Measurements from ENCODE around the gene MYL12B.
"Not testable (repeated sequence)": the region's sequence is repeated elsewhere in the genome, so short reads cannot be mapped to it uniquely, and the experiment has no call there.

Gene MYL12B

DNA sequence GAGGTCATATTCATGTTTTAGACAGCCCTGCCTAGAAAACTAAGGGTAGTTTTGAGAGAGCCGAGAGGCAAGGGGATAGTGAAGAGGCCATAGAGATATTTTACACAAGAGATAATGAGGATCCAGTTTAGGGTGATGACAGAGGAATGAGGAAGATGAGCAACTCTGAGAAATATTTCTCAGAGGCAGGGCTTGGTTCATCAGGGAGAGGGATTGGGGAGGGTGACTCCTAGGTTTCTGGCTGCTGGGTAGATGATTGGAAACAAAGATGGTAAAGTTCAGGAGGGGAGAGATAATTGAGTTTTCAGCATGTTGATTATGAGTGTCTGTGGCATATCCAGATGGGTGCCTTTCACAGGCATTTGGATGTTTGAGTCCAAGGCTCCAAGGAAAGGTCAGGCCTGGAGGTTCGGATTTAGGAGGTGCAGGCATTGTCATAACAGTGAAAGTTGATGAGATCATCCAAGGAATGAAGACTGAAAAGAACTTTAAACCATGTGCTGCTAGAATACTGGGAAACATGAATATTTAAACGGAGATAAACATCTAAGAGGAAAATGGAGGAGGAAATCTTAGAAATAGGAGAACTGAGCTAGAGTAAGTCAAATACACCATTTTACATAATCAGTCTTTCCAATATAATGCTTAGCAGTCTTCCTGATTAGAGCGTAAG, 7.4 kb downstream of the MYL12B start:
- DNase-seq (ENCODE audit: low read depth): no peak
- TF ChIP-seq, protein P1, sequence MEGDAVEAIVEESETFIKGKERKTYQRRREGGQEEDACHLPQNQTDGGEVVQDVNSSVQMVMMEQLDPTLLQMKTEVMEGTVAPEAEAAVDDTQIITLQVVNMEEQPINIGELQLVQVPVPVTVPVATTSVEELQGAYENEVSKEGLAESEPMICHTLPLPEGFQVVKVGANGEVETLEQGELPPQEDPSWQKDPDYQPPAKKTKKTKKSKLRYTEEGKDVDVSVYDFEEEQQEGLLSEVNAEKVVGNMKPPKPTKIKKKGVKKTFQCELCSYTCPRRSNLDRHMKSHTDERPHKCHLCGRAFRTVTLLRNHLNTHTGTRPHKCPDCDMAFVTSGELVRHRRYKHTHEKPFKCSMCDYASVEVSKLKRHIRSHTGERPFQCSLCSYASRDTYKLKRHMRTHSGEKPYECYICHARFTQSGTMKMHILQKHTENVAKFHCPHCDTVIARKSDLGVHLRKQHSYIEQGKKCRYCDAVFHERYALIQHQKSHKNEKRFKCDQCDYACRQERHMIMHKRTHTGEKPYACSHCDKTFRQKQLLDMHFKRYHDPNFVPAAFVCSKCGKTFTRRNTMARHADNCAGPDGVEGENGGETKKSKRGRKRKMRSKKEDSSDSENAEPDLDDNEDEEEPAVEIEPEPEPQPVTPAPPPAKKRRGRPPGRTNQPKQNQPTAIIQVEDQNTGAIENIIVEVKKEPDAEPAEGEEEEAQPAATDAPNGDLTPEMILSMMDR (conservative IDR thresholded peaks at IDR 0.05; ENCODE audit: low read depth, low read length): no peak

DNA sequence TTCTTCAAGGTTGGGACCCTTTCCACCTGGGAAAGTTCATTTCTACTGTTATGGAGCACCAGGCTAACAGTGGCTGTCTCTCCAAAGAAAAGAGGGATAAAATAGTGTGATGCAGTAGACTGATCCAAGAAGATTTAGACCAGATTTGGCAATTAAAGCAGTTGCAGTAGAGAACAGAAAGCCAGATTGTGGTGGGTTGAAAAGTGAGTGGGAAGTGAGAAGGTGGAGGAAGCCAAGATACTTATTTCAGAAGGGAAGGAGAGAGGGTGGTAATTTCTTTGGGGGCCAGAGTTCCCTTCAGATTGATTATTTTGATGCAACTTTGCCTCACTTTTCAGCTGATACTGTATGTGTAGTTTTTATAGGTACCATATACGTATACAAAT, 8.0 kb downstream of the MYL12B start:
- H3K4me3 ChIP-seq (ENCODE audit: low read length): no peak overlapping the region
- no peak for DNase-seq (ENCODE audit: low read depth)
- TF ChIP-seq, protein P1 (conservative IDR thresholded peaks at IDR 0.05; ENCODE audit: low read depth, low read length): no peak

More for the DNA sequence above, 7.4 kb downstream of the MYL12B start:
- H3K4me3 ChIP-seq (ENCODE audit: low read length): no peak overlapping the region

DNA sequence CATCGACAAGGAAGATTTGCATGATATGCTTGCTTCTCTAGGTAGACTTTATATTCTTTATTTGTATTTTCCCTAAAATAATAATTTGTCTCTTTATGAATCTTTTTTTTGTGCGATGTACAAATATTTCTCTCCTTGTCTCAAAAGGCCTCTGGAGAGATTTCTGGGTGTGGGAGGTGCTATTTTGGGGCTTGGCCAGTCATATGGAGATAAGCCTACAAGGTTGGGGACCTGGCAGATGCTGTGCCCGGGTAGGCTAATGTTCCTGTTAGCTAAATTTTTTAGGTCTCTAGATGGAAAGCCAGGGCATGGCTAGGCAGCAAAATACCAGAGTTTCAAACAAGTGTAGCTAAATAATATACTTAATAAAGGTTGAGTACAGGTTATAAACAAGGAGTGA, 11.1 kb downstream of the MYL12B start:
- TF ChIP-seq, protein P1 (conservative IDR thresholded peaks at IDR 0.05; ENCODE audit: low read depth, low read length): no peak
- no peak for DNase-seq (ENCODE audit: low read depth)
- no peak overlapping the region for H3K4me3 ChIP-seq (ENCODE audit: low read length)

DNA sequence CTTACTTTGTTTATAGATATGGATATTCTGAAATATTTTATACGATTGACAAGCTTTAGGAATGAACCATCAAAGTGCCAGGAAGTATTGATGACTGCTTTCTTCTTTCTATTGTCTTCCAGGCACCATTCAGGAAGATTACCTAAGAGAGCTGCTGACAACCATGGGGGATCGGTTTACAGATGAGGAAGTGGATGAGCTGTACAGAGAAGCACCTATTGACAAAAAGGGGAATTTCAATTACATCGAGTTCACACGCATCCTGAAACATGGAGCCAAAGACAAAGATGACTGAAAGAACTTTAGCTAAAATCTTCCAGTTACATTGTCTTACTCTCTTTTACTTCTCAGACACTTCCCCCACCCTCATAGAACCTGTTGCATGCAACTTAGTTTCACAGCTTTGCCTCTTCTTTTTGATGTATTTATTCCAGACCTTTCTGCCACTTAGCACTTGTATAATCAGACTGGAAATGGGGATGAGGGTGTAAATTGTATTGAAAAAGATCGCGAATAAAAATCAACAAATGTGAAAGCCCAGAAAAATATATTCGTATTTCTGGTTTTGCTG, 15.8 kb downstream of the MYL12B start:
- DNase-seq (ENCODE audit: low read depth): not testable (repeated sequence)

DNA sequence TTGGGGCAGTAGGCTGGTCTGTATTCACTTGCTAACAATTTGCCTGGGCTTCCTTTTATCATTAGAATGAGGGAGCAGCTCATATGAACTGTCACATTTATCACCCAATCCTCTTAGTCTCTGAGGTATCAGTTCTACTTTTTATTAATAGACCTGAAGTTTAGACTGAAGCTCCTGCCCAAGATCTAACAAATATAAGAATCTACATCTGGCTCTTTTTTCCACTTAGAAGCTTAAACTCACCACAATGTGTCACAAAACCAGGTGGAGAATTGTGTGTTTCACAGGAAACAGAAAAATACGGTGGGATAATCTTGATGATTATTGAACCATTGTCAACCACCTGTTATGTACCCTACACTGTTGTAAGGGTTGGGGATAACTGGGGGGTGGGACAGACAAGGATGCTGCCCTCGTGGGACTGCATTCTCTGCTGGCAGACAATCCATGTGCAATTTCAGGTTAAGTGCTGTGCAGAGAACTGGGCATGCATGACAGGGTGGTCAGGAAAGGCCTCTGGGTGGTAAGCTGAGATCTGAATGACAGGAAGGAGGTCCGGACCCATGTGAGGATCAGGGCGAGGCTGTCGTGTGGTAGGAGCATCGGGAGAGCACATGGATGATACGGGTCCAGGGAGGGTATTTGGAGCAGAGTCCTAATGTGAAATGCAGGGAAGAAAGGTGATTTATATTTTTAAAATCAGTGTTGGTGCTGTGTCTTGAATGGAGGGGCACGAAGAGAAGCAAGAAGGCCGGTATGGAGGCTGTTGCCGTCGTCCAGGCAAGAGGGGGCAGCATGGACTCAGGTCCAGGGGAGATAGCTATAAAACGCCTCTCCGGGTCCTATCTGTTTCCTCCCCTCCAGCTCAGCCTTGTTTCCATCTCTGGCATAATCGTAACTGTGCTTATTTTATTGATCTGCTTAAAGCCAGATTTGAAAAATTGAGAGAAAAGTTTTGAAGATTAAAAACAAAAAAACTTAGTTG, 17.6 kb downstream of the MYL12B start:
- DNase-seq (ENCODE audit: low read depth): no peak
- no peak overlapping the region for H3K4me3 ChIP-seq (ENCODE audit: low read length)
- TF ChIP-seq, protein P1 (conservative IDR thresholded peaks at IDR 0.05; ENCODE audit: low read depth, low read length): no peak

More for the DNA sequence above, 15.8 kb downstream of the MYL12B start:
- not testable (repeated sequence) for H3K4me3 ChIP-seq (ENCODE audit: low read length)

DNA sequence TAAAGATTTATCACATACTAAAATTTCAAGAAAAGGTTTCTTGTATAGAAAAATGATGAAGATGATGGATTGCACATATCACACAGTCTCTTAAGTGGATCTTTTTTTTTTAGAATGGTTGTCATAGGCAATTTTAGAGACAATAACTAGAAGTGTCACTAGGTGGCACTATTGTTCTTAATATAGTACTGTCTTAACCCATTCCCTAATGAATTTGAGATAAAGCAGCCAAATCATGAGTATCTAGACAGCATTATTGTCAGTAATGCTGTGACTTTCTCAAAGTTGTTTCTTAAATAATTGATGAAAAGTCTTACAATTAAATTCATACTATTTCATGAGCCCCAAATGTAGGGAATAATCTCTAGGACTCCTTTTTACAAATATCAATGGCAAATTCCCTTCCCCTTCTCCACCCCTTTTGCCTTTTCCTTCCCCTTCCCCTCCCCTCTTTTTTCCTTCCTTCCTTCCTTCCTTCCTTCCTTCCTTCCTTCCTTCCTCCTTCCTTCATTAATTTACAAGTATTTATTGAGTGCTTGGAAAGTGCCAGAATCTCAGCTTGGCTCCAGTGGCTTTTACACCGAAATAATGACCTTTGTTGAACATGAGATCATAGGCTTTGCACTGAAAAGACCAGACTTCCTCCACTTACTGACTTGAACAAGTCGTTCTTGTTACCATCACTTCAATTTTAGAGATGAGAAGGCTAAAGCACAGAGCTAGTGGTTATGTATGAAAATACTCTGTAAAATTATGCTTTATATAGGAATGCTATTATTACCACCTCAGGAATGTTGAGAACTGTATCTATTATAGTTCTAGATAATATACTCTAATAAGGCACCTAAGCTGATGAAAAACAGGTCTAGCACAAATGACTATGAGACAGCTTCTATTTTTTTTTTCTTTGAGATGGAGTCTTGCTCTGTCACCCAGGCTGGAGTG, 19.8 kb downstream of the MYL12B start:
- TF ChIP-seq, protein P1 (conservative IDR thresholded peaks at IDR 0.05; ENCODE audit: low read depth, low read length): peak; percentile 41
- no peak overlapping the region for H3K4me3 ChIP-seq (ENCODE audit: low read length)
- DNase-seq (ENCODE audit: low read depth): no peak
